Stimulated activated CD4-positive, alpha-beta T cell treated with anti-CD3 and anti-CD28 coated beads, Interleukin-12 subunit alpha, Interleukin-12 subunit beta, amount 100 ng/mL, for 4 hours (primary cell): ENCODE results near the gene HES4.

Experiments
- DNase-seq: peaks from one replicate; pipeline ENCODE4 v3.0.0-alpha.2; 2020

The HES4 gene

GRCh38 chr1:963746-964525 lies 36.0 kb downstream of the HES4 start:
- DNase-seq: no peak

GRCh38 chr1:963301-963651 lies 36.6 kb downstream of the HES4 start:
- no peak for DNase-seq

GRCh38 chr1:962381-963300 lies 37.3 kb downstream of the HES4 start:
- no peak for DNase-seq

- DNase-seq: no peak
Observed at GRCh38 chr1:961132-961669, 38.7 kb downstream of the HES4 start.

- peak; percentile 83 for DNase-seq
Observed at GRCh38 chr1:960363-961131, 39.4 kb downstream of the HES4 start, which contains the start of gene KLHL17. Gene KLHL17, plus strand, starts transcription at chr1:960584. Its CDS starts 110 bp downstream, at chr1:960694.

- no peak for DNase-seq
Observed at GRCh38 chr1:959731-960362, 40.0 kb downstream of the HES4 start.

- DNase-seq: peak; percentile 99
Observed at GRCh38 chr1:958823-959730, 40.8 kb downstream of the HES4 start, which contains the start of gene NOC2L. Gene NOC2L, minus strand, starts transcription at chr1:959256. Its CDS starts 16 bp downstream, at chr1:959240.

- DNase-seq: no peak
Observed at GRCh38 chr1:956636-957035, 43.3 kb downstream of the HES4 start.

GRCh38 chr1:955474-955873 lies 44.4 kb downstream of the HES4 start:
- DNase-seq: no peak

GRCh38 chr1:954927-955326 lies 45.0 kb downstream of the HES4 start:
- DNase-seq: no peak

- DNase-seq: no peak
Observed at GRCh38 chr1:953524-954320, 46.2 kb downstream of the HES4 start.

- no peak for DNase-seq
Observed at GRCh38 chr1:952603-953002, 47.3 kb downstream of the HES4 start.

- DNase-seq: no peak
Observed at GRCh38 chr1:952201-952600, 47.7 kb downstream of the HES4 start.

- DNase-seq: no peak
Observed at GRCh38 chr1:951364-951763, 48.5 kb downstream of the HES4 start.

- no peak for DNase-seq
Observed at GRCh38 chr1:950881-951280, 49.0 kb downstream of the HES4 start.

GRCh38 chr1:950268-950667 lies 49.6 kb downstream of the HES4 start:
- no peak for DNase-seq
